SK-N-SH treated with all-trans-retinoic acid at 6 μM for 48 hours (cell line): Measurements from ENCODE around the gene DOK1.

Experiments
- ATAC-seq: fragments of 200-7000 bp; cut with Tn5 transposase; 3 replicates; pipeline ENCODE4 v1.9.1; 2020; ENCODE audit warnings: mild to moderate bottlenecking, moderate library complexity
- ARNTL ChIP-seq: fragments of 450-650 bp; formaldehyde crosslinking; IDR thresholded peaks from 2 replicates; pipeline ENCODE4 v1.5.0; 2020; ENCODE audit warnings: low read depth, mild to moderate bottlenecking, moderate library complexity, borderline replicate concordance
- CREB5 ChIP-seq: fragments of 250-450 bp; sonication (Bioruptor Pico); IDR thresholded peaks from 2 replicates; pipeline ENCODE4 v1.5.1; 2020; ENCODE audit warnings: low read depth, mild to moderate bottlenecking, moderate library complexity
- CSDC2 ChIP-seq: fragments of 250-450 bp; sonication (Bioruptor Pico); IDR thresholded peaks from 2 replicates; pipeline ENCODE4 v1.5.0; 2020; ENCODE audit warnings: mild to moderate bottlenecking, moderate library complexity
- CSRNP3 ChIP-seq: fragments of 250-450 bp; sonication (Bioruptor Pico); IDR thresholded peaks from 2 replicates; pipeline ENCODE4 v1.5.1; 2021; ENCODE audit warnings: mild to moderate bottlenecking, moderate library complexity
- GLIS3 ChIP-seq: fragments of 250-450 bp; sonication (Bioruptor Pico); IDR thresholded peaks from 2 replicates; pipeline ENCODE4 v1.5.0; 2020; ENCODE audit warnings: mild to moderate bottlenecking, moderate library complexity
- ISL1 ChIP-seq: fragments of 250-450 bp; sonication (Bioruptor Pico); IDR thresholded peaks from 2 replicates; pipeline ENCODE4 v2.1.2; 2022; ENCODE audit warnings: mild to moderate bottlenecking, moderate library complexity
- PATZ1 ChIP-seq: fragments of 250-450 bp; sonication (Bioruptor Pico); IDR thresholded peaks from 2 replicates; pipeline ENCODE4 v1.8.0; 2020; ENCODE audit warnings: mild to moderate bottlenecking, moderate library complexity, borderline replicate concordance
- POU6F1 ChIP-seq: fragments of 250-450 bp; sonication (Bioruptor Pico); IDR thresholded peaks from 2 replicates; pipeline ENCODE4 v1.8.0; 2021; ENCODE audit warnings: low read depth, mild to moderate bottlenecking, moderate library complexity, borderline replicate concordance
- RARB ChIP-seq: fragments of 250-450 bp; sonication (Bioruptor Pico); IDR thresholded peaks from 2 replicates; pipeline ENCODE4 v1.8.0; 2021; ENCODE audit warnings: mild to moderate bottlenecking, moderate library complexity
- SNAI2 ChIP-seq: fragments of 250-450 bp; sonication (Bioruptor Pico); IDR thresholded peaks from 2 replicates; pipeline ENCODE4 v1.5.0; 2020; ENCODE audit warnings: mild to moderate bottlenecking, moderate library complexity
- TCF4 ChIP-seq: fragments of 250-450 bp; sonication (Bioruptor Pico); IDR thresholded peaks from 2 replicates; pipeline ENCODE4 v1.8.0; 2021; ENCODE audit warnings: mild to moderate bottlenecking, moderate library complexity, borderline replicate concordance
- TOX ChIP-seq: fragments of 250-450 bp; sonication (Bioruptor Pico); IDR thresholded peaks from 2 replicates; pipeline ENCODE4 v1.8.0; 2021; ENCODE audit warnings: mild to moderate bottlenecking, moderate library complexity, borderline replicate concordance
- TSHZ2 ChIP-seq: fragments of 250-450 bp; sonication (Bioruptor Pico); IDR thresholded peaks from 2 replicates; pipeline ENCODE4 v1.5.0; 2020; ENCODE audit warnings: mild to moderate bottlenecking, moderate library complexity
- ZC3H10 ChIP-seq: fragments of 250-450 bp; sonication (Bioruptor Pico); IDR thresholded peaks from 2 replicates; pipeline ENCODE4 v1.5.1; 2021; ENCODE audit warnings: mild to moderate bottlenecking, moderate library complexity
- ZFP3 ChIP-seq: fragments of 250-450 bp; sonication (Bioruptor Pico); IDR thresholded peaks from 2 replicates; pipeline ENCODE4 v1.5.0; 2020; ENCODE audit warnings: mild to moderate bottlenecking, moderate library complexity
- ZFP30 ChIP-seq: fragments of 450-650 bp; formaldehyde crosslinking; IDR thresholded peaks from 2 replicates; pipeline ENCODE4 v1.5.0; 2022; ENCODE audit warnings: mild to moderate bottlenecking, moderate library complexity
- ZNF565 ChIP-seq: fragments of 450-650 bp; formaldehyde crosslinking; conservative IDR thresholded peaks from 2 replicates; pipeline ENCODE4 v1.5.0; 2020; ENCODE audit warnings: low read depth, mild to moderate bottlenecking, moderate library complexity
- ZNF70 ChIP-seq: fragments of 450-650 bp; formaldehyde crosslinking; IDR thresholded peaks from 2 replicates; pipeline ENCODE4 v1.5.0; 2020; ENCODE audit warnings: mild to moderate bottlenecking, moderate library complexity

Gene DOK1

GRCh38 chr2:74556159-74556558, 1.6 kb downstream of the DOK1 start:
- no peak for TF ChIP-seq ZNF70 (CRISPR knock-in tag)
- ATAC-seq, result no peak

GRCh38 chr2:74556831-74557370, 2.4 kb downstream of the DOK1 start:
- ATAC-seq, result no peak
- no peak for TF ChIP-seq ZNF70 (CRISPR knock-in tag)
- TF ChIP-seq SNAI2, result no peak
- TF ChIP-seq ZC3H10 (CRISPR knock-in tag), result no peak
- no peak for TF ChIP-seq ARNTL (CRISPR knock-in tag)
- TF ChIP-seq CSDC2, result no peak
- no peak for TF ChIP-seq ISL1 (CRISPR knock-in tag)

- TF ChIP-seq CSRNP3 (CRISPR knock-in tag) (no peak), TCF4 (no peak), PATZ1 (no peak), TOX (CRISPR knock-in tag) (no peak)
- no peak for ATAC-seq
Observed at GRCh38 chr2:74558284-74559230, 4.0 kb downstream of the DOK1 start.

GRCh38 chr2:74559912-74560311, 5.4 kb downstream of the DOK1 start:
- ATAC-seq, result no peak
- no peak for TF ChIP-seq ZNF565 (CRISPR knock-in tag)
- no peak for TF ChIP-seq CSRNP3 (CRISPR knock-in tag)
- no peak for TF ChIP-seq ZFP30 (CRISPR knock-in tag)
- TF ChIP-seq TSHZ2 (CRISPR knock-in tag), result no peak
- no peak for TF ChIP-seq CREB5 (CRISPR knock-in tag)
- no peak for TF ChIP-seq POU6F1 (CRISPR knock-in tag)
- TF ChIP-seq RARB (CRISPR knock-in tag), result no peak
- TF ChIP-seq ISL1 (CRISPR knock-in tag), result no peak
- no peak for TF ChIP-seq GLIS3 (CRISPR knock-in tag)
- no peak for TF ChIP-seq ZFP3 (CRISPR knock-in tag)
- TF ChIP-seq, all 23 proteins: peak for 0
